ENCODE data around the gene BCL2L15. TPM values are rescaled to one million over a fixed set of nuclear protein-coding genes. Genes with fewer than 3 reads are reported as not detected.

BCL2L15 gene
- total and polyA plus RNA-seq, 2 of the 13 experiments (the other 11 are each of a cell fraction or from before 2014, with no cell fraction given) = 0.03 to 0.27 TPM

- H3K36me3 ChIP-seq (replicated peaks in 1 of 2; ENCODE audit: control insufficient read depth in 1 of 2, insufficient read depth in 2 of 2, low read length in 2 of 2) = no peaks in the 10 kb centered on the region
- H3K4me1 ChIP-seq (ENCODE audit: insufficient read depth, low read length) = no peaks in the 10 kb centered on the region
- no TSS peak for BruUV-seq (replicated peaks)
- intact Hi-C loops (cut with micrococcal nuclease; ENCODE audit: unreplicated experiment) (no loop called here), in situ Hi-C loops (cut with HindIII; ENCODE audit: extremely low pct_ligation_motif_present, low pct_unique_long_range_greater_than_20kb) (loop anchor here (25.0 kb wide), 1 partner anchor 438 kb away; no protein-coding TSS in a partner anchor)
- no peak for TF ChIP-seq PITX1 (CRISPR knock-in tag; IDR thresholded peaks at IDR 0.05)
- no peak for TF ChIP-seq SUZ12 (IDR thresholded peaks at IDR 0.05; ENCODE audit: low read depth, low read length)
- TF ChIP-seq THRA (CRISPR knock-in tag; IDR thresholded peaks at IDR 0.05; ENCODE audit: borderline replicate concordance) = no peak
- TF ChIP-seq MTA1 (CRISPR knock-in tag; IDR thresholded peaks at IDR 0.05; ENCODE audit: borderline replicate concordance) = no peak
- TF ChIP-seq STAT6 (CRISPR knock-in tag; IDR thresholded peaks at IDR 0.05; ENCODE audit: borderline replicate concordance) = no peak
- no peak for TF ChIP-seq RBAK (CRISPR knock-in tag; IDR thresholded peaks at IDR 0.05)
- no peak for TF ChIP-seq ZNF550 (CRISPR knock-in tag; IDR thresholded peaks at IDR 0.05; ENCODE audit: borderline replicate concordance)
- no peak for TF ChIP-seq ADNP (CRISPR knock-in tag; IDR thresholded peaks at IDR 0.05)
- TF ChIP-seq ZSCAN25 (CRISPR knock-in tag; IDR thresholded peaks at IDR 0.05) = no peak
- TF ChIP-seq ZNF460 (CRISPR knock-in tag; IDR thresholded peaks at IDR 0.05; ENCODE audit: borderline replicate concordance) = no peak
- TF ChIP-seq YY1 (IDR thresholded peaks at IDR 0.05; ENCODE audit: insufficient read depth, insufficient replicate concordance, low read depth, low read length) = no peak
- H3K9me3 ChIP-seq (ENCODE audit: low read length) = no peaks in the 10 kb centered on the region
- no peak overlapping the region for H3K4me2 ChIP-seq (ENCODE audit: low read depth, low read length)
- H3K27ac ChIP-seq (ENCODE audit: extremely low read length, insufficient read depth, low read length) = no peak overlapping the region
- H4K20me1 ChIP-seq (ENCODE audit: insufficient read depth, low read length) = no peaks in the 10 kb centered on the region
- ATAC-seq (no peak), DNase-seq (ENCODE audit: low spot score) (no peak), FAIRE-seq (no peak)
- no peaks in the 10 kb centered on the region for H3K79me2 ChIP-seq (ENCODE audit: insufficient read depth, low read length)
- ChIA-PET POLR2A (no interaction called here), CTCF (ENCODE audit: low intra/inter-chr PET ratio, low total read pairs) (no interaction called here)
- H3K4me3 ChIP-seq (replicated peaks in 1 of 3; ENCODE audit: insufficient read depth in 1 of 3, low read depth in 2 of 3, low read length in 3 of 3) = no peak overlapping the region
- H3K9ac ChIP-seq (ENCODE audit: insufficient read depth, low read depth, low read length) = no peak overlapping the region
- H3K27me3 ChIP-seq (ENCODE audit: control insufficient read depth in 1 of 2, insufficient read depth in 2 of 2, low read length in 2 of 2) = no peaks in the 10 kb centered on the region
- no peak overlapping the region for H2AFZ ChIP-seq (ENCODE audit: low read length)
Measured at GRCh38 chr1:113849072-113849471, 38.3 kb downstream of the BCL2L15 start.

All from HepG2 (cell line).